Choroid plexus epithelial cell (primary cell): ENCODE data around the gene PDK4.

Experiments used
- DNase-seq: peaks from one replicate; pipeline ENCODE4 v3.0.0-alpha.2; 2010; ENCODE audit warnings: low read depth
- H3K4me3 ChIP-seq: 2 replicates; pipeline ENCODE4 v1.5.1; 2011; ENCODE audit warnings: low read depth, mild to moderate bottlenecking, control low read depth, low read length, moderate library complexity
- CTCF ChIP-seq: conservative IDR thresholded peaks from 2 replicates; pipeline ENCODE4 v1.5.1; 2011; ENCODE audit warnings: low read depth, mild to moderate bottlenecking, control low read depth, inconsistent platforms, low read length, moderate library complexity

PDK4 gene

GRCh38 chr7:95534796-95535195 is 61.5 kb downstream of the PDK4 start:
- no peak overlapping the region for H3K4me3 ChIP-seq
- TF ChIP-seq CTCF, result no peak
- no peak for DNase-seq
